ENCODE measurements around the gene ZNF827.

ZNF827 gene

DNA sequence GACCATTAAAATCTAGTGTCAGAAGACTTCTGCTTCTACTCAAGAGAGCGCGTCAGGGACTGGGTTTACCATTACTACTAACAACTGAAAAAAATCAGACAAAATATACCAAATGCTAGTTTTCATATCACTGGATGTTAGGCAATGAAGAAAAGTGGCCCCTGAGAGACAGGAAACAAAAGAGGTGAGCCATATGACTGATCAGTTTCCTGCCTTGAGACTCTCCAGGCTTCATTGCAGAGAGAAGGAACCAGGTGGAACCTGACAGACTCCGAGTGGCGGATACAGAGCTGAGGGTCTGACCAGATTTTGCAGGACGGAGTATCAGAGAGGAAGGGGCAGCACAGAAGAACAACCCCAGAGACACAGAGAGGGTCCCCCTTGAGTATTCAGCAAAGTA is 172.3 kb downstream of the ZNF827 start:
- DNase-seq (ENCODE audit: low read depth in 1 of 2, low spot score in 1 of 2), result no peak

DNA sequence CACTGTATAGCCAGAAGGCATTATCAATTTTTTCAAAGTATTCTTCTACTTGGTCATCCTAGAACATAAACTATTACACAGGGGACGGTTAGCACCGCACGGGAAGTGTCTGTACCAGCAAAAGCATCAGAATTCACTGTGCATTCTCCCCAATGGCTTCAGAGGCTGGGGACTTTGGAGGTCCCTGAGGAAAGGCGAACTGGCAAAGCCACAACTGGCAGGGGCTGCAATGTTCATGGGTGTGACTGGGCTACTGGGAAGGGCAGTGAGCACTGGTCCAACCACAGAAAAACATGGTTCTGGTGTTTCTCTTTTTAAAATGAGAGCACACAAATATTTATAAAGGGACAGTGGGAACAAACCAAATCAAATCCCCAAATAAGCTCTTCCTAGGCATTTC is 175.2 kb downstream of the ZNF827 start:
- DNase-seq (ENCODE audit: low read depth in 1 of 2, low spot score in 1 of 2), result no peak

DNA sequence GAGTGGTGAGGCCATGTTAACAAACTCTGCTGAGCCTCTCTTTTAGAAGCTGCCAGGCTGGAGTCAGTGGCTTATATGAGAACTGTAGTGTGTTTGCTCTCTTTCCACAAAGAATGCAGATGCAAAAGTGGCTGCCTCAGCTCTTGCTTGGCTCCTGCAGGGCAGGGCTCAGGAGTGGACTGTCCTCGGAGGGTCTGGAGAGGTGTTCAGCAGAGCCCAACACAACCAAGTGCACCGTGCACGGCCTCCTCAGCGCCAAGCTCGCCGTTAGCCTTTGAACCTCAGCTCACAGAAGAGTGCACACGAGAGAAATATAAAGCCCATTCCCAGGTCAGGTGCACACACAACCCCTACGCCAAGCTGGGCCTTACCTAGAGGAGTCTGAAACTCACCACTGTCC is 175.9 kb downstream of the ZNF827 start:
- no peak for DNase-seq (ENCODE audit: low read depth in 1 of 2, low spot score in 1 of 2)

DNA sequence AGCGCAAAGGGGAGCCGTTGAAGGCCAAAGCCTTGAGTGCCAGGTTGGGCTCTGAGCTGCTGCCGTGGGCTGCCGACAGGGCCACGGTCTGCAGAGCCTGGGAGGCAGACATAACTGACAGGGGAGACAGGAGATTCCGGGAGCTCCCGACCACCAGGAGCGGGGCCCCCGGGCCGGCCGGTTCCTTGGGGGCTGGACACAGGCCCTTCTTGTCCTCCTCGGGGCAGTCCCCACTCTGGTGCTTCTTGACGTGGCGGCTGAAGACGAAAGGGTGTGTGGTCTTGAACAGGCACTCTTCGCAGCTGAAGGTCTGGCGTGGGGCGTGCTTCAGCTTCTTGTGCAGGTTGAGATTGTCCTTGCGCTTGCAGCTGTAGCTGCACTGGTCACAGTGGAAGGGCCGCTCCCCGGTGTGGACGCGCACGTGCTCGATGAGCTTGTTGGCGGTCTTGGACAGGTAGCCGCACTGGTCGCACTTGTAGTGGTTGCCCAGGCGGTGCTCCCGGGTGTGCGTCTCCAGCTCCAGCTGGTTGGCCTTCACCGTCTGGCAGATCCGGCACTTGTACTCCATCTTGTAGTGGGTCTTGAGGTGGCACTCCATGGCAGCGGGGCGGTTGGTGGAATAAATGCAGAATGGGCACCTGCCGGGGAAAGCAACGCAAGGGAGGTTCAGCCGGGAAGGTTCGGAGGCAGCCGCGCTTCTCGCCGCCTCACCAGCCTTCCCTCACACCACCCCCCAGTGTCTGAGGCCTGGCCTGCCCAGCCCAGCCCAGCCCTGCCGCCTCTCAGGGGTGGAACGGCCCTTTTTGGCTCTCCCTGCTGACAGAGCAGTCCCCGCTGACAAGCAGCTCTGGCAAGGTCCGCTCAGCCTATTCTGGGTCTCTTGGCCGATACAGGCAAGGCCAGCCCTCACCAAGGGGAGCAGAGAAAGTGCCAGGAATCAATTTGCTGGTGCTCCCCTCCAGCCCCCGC is 177.4 kb downstream of the ZNF827 start:
- DNase-seq (ENCODE audit: low read depth in 1 of 2, low spot score in 1 of 2), result no peak

DNA sequence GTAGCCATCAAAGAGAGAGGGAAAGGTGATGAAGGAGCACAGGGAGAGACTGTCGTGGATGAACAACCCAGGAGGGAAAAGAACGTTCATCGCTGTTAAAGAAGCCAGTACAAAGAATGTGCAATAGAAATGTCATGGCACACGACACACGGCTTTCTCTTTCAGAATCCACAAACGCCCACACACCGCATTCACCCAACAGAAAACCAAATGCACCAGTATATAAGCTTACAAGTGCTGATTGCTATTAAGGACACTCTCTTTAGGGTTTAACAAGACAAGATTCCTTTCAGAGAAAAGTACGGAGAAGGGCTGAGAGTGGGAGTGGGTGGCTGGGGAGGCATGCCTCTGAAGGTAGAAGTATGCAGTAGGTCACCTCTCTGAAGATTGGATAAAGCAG is 178.4 kb downstream of the ZNF827 start:
- no peak for DNase-seq (ENCODE audit: low read depth in 1 of 2, low spot score in 1 of 2)

GRCh38 chr4:145757188-145757587 is 181.4 kb downstream of the ZNF827 start:
- DNase-seq (ENCODE audit: low read depth in 1 of 2, low spot score in 1 of 2), result no peak

DNA sequence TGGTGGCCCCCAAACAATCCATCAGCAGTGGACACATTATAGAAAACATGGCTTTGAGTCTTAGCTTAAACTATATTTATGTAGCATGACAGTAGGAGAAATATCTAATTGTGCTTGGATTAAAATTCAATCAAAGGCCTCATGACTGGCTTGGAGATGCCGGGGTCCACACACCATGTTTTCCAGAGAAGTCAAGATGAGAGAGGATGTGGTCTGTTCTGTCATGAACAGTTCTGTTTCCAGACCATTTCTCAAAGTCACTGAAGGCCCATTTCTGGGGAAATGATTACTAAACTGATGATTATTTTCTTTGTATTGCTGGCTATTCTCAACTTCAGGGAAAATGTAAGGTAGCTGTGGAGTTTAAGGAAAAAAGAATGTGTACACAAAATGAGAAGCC is 182.4 kb downstream of the ZNF827 start:
- no peak for DNase-seq (ENCODE audit: low read depth in 1 of 2, low spot score in 1 of 2)

- DNase-seq (ENCODE audit: low read depth in 1 of 2, low spot score in 1 of 2), result no peak
Observed at GRCh38 chr4:145755802-145756201, 182.8 kb downstream of the ZNF827 start.

GRCh38 chr4:145743641-145744040 is 195.0 kb downstream of the ZNF827 start:
- no peak for DNase-seq (ENCODE audit: low read depth in 1 of 2, low spot score in 1 of 2)

DNA sequence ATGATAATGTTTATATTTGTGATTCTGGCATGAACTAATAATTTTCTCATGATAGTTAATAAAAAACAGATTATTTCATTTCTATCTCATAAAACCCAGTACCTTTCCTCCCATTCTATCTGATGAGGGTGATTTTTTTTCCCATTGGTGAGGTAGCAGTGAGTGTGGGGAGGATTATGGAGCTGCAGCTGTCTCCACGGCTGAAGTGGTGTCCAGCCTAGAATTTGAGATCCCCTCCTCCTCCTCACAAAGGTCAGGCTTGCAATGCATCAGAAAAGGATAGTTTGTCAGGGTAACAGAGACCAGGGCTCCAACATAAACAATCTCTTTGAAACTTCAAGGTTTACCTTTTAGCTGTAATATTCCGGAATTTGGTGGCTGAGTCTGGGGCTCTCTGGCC is 197.8 kb downstream of the ZNF827 start:
- DNase-seq (ENCODE audit: low read depth in 1 of 2, low spot score in 1 of 2), result no peak

- DNase-seq (ENCODE audit: low read depth in 1 of 2, low spot score in 1 of 2), result no peak
Observed at GRCh38 chr4:145739845-145740244, 198.8 kb downstream of the ZNF827 start.

- no peak for DNase-seq (ENCODE audit: low read depth in 1 of 2, low spot score in 1 of 2)
Observed at GRCh38 chr4:145736241-145736831, 202.3 kb downstream of the ZNF827 start.

GRCh38 chr4:145735827-145736226 is 202.8 kb downstream of the ZNF827 start:
- no peak for DNase-seq (ENCODE audit: low read depth in 1 of 2, low spot score in 1 of 2)

DNA sequence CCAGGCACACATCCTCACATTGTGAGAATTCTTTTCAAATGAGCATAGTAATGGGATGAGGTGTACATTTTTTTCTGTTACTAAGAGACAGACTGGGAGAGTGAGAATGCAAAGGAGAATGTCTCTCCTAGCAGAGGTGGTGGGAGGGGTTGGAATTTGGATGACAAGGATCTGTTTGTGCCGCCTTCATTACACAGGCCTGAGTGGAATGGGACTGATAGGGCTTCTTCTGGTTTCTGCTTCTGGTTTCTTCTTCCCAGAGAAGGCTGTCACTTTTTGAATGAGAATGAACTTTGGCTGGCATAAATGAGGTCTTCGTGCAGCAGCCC is 203.3 kb downstream of the ZNF827 start:
- no peak for DNase-seq (ENCODE audit: low read depth in 1 of 2, low spot score in 1 of 2)

DNA sequence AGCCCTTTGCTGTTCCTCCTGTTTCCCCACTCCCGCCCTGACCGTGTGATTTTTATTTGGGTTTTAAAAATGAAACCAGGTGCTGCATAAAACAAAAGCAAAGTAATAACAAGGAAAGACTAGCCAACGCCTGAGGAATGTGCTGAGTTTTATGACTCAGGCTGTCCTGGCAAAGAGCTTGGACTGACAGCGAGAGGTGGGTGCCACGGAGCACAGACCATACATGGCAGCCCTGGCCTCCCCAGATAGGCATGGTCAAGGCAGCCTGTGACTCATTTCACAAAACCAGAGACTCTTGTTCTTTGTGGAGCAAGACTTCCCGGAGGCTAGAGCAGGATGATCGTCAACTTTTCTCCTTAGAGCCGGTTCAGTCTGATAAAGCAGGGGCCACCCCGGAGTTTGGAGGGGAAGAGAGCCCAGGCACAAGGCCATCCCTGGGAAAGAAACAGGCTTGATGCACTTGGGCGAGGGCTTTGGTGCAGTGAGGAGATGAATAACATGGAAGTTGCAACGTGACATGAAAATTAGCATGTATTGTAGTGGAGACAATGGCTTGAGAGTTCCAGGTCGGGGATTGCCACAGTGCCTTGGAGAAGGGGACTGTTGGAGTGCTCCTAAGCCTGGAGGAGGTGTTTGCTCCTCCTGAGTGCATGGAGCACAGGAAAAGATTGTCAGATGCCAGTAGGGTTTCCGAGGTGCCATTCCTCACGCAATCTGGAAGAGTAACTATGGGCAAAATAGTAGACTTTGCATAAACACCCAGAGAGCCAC is 203.9 kb downstream of the ZNF827 start:
- DNase-seq (ENCODE audit: low read depth in 1 of 2, low spot score in 1 of 2), result no peak

DNA sequence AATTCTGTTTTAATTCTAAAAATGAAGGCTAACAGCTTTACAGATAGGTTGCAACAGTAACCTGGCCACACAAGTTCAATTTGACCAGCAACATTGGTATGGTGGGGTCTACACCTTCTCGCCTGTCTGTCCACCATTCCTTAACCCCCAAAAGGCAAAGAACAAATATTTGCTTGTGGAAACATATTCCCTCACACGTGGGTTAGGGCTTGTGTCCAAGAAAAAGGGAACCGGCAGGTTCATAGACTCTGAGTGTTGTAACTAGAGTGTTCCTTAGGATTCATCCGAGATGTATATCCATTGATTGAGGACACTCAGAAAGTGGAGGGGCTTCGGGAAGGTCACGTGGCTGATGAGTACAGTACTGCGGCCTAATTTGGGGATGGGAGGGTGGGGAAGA is 204.6 kb downstream of the ZNF827 start:
- no peak for DNase-seq (ENCODE audit: low read depth in 1 of 2, low spot score in 1 of 2)

DNA sequence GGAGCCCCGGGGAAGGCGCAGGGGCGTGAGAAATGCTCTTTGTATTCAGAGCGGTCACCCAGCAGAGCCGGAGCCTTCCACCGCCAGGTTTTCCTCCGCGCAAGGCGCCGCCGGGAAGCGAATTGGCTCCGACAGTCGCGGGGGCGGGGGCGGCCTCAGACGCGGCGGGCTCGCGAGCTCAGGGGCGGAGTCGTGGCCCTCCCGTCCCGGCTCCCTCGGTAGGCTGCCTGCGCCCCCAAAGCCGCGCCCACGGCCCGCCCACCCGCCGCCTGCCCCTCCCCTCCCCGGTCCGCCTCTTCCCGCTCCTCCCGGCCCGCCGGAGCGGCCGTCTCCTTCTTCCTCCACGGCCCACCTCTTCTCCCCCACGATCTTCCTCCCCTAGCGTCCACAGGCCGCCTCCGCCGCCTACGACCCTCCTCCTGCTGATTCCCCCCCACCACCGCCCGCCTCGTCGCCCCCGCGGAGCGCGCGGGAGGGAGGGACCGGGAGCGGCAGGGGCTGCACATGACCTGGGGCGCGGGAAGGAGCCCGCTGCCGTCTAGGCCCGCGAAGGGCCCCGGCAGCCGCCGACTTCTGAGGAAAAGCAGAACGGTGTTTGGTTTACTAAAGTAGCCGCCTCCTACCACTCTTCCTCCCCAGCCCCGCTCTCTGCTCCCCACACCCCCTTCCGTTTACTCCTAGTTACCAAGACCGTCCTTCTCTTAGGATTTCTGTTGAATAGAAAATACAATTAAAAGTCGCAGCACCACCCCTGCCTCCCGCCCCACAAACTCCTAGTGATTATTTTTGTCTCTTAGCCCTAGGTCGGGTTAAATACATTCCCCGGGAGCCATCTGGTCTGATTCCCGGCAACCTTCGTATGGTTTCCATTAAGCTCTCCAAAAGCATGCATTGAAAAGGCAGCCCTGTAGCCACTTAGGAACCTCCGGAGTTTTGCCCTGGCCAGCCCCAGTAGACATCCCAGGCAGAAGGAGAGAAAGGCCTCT is 205.4 kb downstream of the ZNF827 start:
- peak; percentile 63 to 76 for DNase-seq (ENCODE audit: low read depth in 1 of 2, low spot score in 1 of 2)

DNA sequence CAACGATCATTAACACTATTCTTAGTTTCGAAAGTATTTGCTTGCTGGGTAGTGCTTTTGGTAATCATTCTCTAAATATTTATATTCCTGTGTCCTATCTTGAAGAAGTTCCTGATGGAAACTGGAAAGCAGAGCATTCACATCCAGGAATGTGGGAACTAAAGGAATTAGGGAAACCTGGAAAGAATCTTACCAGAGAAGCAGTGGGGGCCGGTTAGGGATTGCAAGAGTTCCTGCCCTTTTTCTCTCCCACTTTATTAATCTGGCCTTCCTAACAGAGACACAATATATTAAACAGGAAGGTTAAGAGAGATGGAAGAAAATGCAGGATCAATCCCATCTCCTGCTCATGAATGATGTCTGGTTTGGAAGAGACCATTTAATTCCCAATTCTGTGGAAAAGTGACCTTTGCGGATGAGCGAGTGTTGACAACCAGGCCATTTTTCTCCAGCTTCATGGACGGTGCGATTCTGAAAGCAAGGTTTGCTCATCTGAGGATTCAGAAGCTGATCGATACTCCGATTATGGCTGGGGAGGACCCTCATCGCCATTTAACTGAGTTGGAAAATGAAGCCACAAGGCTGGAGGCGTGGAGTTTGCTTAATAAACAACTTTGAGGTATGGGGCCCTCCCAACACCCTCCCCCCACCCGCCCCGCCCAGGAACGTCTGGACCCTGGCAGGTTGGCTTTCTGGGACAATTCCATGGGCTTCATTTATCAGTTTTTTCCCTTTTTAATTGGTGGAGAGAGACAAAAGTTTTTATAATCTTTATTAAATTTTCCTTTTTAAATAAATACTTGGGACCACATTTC is 206.4 kb downstream of the ZNF827 start:
- DNase-seq (ENCODE audit: low read depth in 1 of 2, low spot score in 1 of 2), result no peak

GRCh38 chr4:145731028-145731427 is 207.6 kb downstream of the ZNF827 start:
- no peak for DNase-seq (ENCODE audit: low read depth in 1 of 2, low spot score in 1 of 2)

- no peak for DNase-seq (ENCODE audit: low read depth in 1 of 2, low spot score in 1 of 2)
Observed at GRCh38 chr4:145730026-145730425, 208.6 kb downstream of the ZNF827 start.

All from activated T-helper 1 cell treated with anti-CD3 and anti-CD28 coated beads, Interleukin-2, amount 50 U/mL, for 16 hours (primary cell).